ENCODE results near the gene PPFIA4.

Gene PPFIA4

DNA sequence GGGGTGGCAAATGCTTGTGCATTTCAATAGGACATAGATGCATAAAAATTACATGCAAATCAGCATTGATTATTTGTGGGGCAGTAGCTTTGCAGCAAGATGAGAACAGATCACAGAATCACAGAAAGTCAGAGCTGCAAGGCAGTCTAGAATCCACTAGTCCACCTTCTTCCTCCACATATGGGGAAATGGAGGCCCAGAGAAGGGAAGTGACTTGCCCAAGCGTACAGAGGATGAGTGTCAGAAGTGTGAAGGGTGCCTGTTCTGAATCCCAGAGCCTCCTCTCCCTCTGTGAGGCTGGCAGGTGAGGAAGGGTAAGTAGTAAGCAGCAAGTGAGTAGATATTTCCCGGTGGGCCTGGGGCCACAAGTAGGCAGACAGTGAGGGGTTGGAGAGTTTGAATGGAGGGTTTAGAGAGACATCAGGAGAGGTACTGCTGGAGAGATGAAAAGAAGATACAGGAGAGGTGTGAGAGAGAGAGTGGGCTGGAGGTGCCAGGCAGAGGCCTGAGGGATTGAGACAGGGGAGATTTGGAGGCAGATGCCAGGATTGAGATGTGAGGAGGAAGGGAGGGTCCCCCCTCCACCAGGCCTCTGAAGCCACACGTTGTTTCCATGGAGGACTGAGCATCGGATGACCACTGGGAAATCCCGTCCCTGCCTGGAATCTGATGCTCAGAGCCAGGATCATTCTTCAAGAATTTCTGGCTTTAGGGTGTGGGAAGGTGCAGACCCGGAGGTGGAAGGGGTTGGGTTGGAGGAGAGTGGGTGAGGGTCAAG lies 64.3 kb downstream of the PPFIA4 start:
- DNase-seq (ENCODE audit: low spot score) = no peak
- Histone ChIP-seq H3K27ac (no peak overlapping the region), H3K4me3 (no peak overlapping the region)
- TF ChIP-seq, protein P1, sequence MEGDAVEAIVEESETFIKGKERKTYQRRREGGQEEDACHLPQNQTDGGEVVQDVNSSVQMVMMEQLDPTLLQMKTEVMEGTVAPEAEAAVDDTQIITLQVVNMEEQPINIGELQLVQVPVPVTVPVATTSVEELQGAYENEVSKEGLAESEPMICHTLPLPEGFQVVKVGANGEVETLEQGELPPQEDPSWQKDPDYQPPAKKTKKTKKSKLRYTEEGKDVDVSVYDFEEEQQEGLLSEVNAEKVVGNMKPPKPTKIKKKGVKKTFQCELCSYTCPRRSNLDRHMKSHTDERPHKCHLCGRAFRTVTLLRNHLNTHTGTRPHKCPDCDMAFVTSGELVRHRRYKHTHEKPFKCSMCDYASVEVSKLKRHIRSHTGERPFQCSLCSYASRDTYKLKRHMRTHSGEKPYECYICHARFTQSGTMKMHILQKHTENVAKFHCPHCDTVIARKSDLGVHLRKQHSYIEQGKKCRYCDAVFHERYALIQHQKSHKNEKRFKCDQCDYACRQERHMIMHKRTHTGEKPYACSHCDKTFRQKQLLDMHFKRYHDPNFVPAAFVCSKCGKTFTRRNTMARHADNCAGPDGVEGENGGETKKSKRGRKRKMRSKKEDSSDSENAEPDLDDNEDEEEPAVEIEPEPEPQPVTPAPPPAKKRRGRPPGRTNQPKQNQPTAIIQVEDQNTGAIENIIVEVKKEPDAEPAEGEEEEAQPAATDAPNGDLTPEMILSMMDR (IDR thresholded peaks at IDR 0.05) = no peak

DNA sequence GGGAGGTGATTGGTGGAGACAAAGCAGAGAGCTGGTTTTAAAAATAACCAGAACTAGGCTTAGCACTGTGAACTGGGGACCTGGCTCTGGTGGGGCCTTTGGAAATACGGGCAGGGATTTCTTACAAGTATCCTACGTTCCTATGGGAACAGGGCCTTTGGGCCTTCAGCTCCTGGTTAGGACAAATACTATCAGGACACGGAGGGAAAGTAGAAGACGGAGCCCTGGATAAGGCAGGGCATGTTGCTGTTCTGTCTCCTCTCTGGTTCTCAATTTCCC lies 64.8 kb downstream of the PPFIA4 start:
- TF ChIP-seq, protein P1 (IDR thresholded peaks at IDR 0.05) = no peak
- no peak overlapping the region for H3K4me3 ChIP-seq
- no peak overlapping the region for H3K27ac ChIP-seq
- no peak for DNase-seq (ENCODE audit: low spot score)

DNA sequence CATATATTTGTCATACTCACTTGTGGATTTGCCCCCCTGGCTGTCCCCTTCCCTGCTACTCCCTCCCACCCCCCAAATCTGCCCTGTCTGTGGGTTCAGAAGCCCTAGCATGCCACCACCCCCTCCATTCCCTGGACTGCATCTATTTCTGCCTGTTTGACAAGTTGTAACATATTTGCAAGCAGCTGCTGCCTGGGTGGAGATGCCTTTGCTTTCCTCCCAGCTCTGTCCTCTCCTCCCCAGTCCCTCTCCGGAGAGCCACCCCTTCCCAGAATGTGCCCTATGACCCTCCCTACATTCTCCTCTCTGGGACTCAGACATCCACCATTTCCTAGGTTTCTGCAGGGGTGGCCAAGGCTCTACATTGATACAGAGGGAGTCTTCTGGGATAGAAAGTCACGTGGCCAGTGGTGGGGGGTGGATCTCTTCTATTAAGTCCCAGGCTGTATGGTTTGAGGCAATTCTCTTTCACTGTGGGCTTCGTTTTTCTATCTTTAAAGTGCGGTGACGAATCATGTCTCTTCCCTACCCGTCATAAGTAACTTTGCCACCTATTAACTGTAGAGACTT lies 65.6 kb downstream of the PPFIA4 start:
- no peak overlapping the region for H3K27ac ChIP-seq
- TF ChIP-seq, protein P1 (IDR thresholded peaks at IDR 0.05) = no peak
- no peak overlapping the region for H3K4me3 ChIP-seq
- no peak for DNase-seq (ENCODE audit: low spot score)

DNA sequence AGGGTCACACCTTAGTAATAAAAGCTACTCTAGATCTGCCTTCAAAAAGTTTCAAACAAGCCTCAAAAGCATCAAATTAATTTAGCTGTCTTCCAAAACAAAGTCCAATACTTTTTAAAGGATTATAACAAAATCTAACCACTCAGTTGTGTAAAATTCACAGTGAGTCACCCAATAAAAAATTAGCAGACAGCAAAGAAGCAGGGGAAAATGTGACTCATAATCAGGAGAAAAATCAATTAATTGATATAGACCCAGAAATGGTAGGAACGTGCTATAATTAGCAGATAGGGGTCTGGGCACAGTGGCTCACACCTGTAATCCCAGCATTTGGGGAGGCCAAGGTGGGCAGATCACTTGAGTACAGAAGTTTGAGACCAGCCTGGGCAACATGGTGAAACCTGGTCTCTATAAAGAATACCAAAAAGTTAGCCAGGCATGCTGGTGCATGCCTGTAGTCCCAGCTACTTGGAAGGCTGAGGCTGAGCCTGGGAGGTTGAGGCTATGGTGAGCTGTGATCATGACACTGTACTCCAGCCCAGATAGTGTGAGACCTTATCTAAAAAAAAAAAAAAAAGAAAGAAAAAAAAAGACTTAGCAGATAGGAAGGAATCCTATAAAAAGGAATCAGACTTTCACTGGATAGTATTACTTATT lies 67.6 kb downstream of the PPFIA4 start:
- TF ChIP-seq, protein P1 (IDR thresholded peaks at IDR 0.05) = no peak
- no peak for DNase-seq (ENCODE audit: low spot score)
- no peak overlapping the region for H3K27ac ChIP-seq
- no peak overlapping the region for H3K4me3 ChIP-seq

DNA sequence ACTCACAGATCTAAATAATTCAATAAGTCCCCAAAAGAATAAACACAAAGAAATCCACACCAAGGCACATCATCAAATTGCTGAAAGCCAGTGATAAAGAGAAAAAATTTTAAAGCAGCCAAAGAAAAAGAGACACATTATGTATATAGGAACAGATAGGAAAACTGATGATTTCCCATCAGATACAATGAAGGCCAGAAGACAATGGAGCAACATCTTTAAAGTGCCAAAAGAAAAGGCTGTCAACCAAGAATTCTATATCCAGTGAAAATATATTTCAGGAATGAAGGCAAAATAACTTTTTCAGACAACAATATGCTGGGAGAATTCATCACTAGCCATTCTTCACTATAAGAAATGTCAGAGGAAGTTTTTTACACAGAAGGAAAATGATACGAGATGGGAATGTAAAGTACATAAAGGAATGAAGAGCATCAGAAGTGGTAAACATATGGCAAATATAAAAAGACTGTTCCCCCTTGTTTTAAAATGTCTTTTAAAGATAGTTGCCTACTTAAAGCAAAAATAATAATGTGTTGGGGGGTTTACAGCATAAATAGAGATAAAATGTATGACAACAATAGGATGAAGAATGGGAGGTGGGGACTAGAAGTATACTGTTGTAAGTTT lies 68.9 kb downstream of the PPFIA4 start:
- no peak overlapping the region for H3K4me3 ChIP-seq
- TF ChIP-seq, protein P1 (IDR thresholded peaks at IDR 0.05) = no peak
- DNase-seq (ENCODE audit: low spot score) = no peak
- no peak overlapping the region for H3K27ac ChIP-seq

DNA sequence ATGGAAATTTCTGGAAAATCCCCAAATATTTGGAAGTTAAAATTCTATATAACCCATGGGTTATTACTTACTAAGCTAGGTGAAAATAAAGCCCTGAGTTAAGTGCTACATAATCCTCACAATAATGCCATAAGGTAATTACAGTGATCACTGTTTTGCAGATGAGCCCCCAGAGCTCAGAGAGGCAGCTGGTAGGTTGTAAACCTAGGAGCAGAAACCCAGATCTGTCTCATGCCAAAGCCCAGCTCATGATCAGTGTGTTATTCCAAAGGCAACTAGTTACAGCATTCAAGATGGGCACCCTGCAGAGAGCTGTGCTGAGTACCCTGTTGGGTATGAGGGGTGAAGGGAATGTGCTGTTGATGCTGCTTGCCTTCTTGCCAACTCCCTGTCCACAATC lies 70.3 kb downstream of the PPFIA4 start:
- Histone ChIP-seq H3K27ac (no peak overlapping the region), H3K4me3 (no peak overlapping the region)
- TF ChIP-seq, protein P1 (IDR thresholded peaks at IDR 0.05) = no peak
- no peak for DNase-seq (ENCODE audit: low spot score)
